Endothelial cell of umbilical vein (primary cell): ENCODE measurements around the gene HEATR5B. TPM values are rescaled to one million over a fixed set of nuclear protein-coding genes. Genes with fewer than 3 reads are reported as not detected.

ENCODE experiments used
- Bru-seq: library from RNA; stranded (reverse); fragments of 400-500 nt; gene quantifications from one replicate; lab custom pipeline; 2021; lab: Mats Ljungman, UMichigan
- BruChase-seq, 2 experiments: library from RNA; stranded (reverse); fragments of 400-500 nt; gene quantifications; one replicate each; lab custom pipeline; 2021; lab: Mats Ljungman, UMichigan
- BruUV-seq: library from RNA; stranded (reverse); fragments of 400-500 nt; replicated peaks from 2 replicates; lab custom pipeline; 2021; lab: Mats Ljungman, UMichigan
- CTCF ChIA-PET: fragments of 300-600, 350-600 bp; sonication (Branson Sonifier 250); formaldehyde crosslinking; loops from one replicate; lab custom pipeline; 2021; ENCODE audit warnings: antibody characterized with exemption, inconsistent platforms; lab: Charles Lee
- POLR2A ChIA-PET: fragments of 300-600, 350-600 bp; sonication (Branson Sonifier 250); formaldehyde crosslinking; loops from one replicate; lab custom pipeline; 2021; ENCODE audit warnings: antibody characterized with exemption, inconsistent platforms; lab: Charles Lee
- DNase-seq: peaks from one replicate; pipeline ENCODE4 v3.0.0-alpha.2; 2011; ENCODE audit warnings: low read depth, low spot score
- FAIRE-seq: peaks from 2 replicates; lab custom pipeline; 2011; peaks lifted over from hg19 to GRCh38; lab: Jason Lieb, UNC
- H2AFZ ChIP-seq: 2 replicates; pipeline ENCODE4 v1.6.0; 2012; ENCODE audit warnings: low read depth, low read length, control low read depth, inconsistent platforms
- H3K27ac ChIP-seq: 2 replicates; pipeline ENCODE4 v1.5.1; 2011; ENCODE audit warnings: low read depth, mild to moderate bottlenecking, control low read depth, low read length, moderate library complexity; ENCODE audit not compliant: insufficient read depth
- H3K27me3 ChIP-seq, 2 experiments: 2 replicates each; pipeline versions ENCODE4 v1.6.0 to v1.6.1; 2011; ENCODE audit warnings: low read length in 2 of 2, mixed read lengths in 1 of 2; ENCODE audit not compliant: control insufficient read depth in 2 of 2, insufficient read depth in 2 of 2
- H3K36me3 ChIP-seq, 2 experiments: 2 replicates in 1 of 2; 3 replicates in 1 of 2; pipeline ENCODE4 v1.5.1; 2011; ENCODE audit warnings: low read length in 2 of 2, mild to moderate bottlenecking in 1 of 2, moderate library complexity in 1 of 2; ENCODE audit not compliant: control insufficient read depth in 2 of 2, insufficient read depth in 2 of 2; ENCODE audit errors: extremely low read depth in 1 of 2
- H3K4me1 ChIP-seq: 3 replicates; pipeline ENCODE4 v1.5.1; 2011; ENCODE audit warnings: mild to moderate bottlenecking, low read length; ENCODE audit not compliant: control insufficient read depth, insufficient read depth; ENCODE audit errors: extremely low read depth
- H3K4me2 ChIP-seq: 2 replicates; pipeline ENCODE4 v1.6.1; 2011; ENCODE audit warnings: low read length, control low read depth, mixed read lengths; ENCODE audit not compliant: insufficient read depth
- H3K4me3 ChIP-seq, 3 experiments: fragments of 200-600 bp in 1 of 3; sonication (generic), shearing (Covaris generic) in 1 of 3; replicated peaks in 1 of 3; 2 replicates each; pipeline ENCODE4 v1.5.1; 2011 to 2016; ENCODE audit warnings: control low read depth in 3 of 3, low read length in 3 of 3, mild to moderate bottlenecking in 2 of 3, inconsistent platforms in 1 of 3, low read depth in 1 of 3, moderate library complexity in 1 of 3; ENCODE audit not compliant: insufficient read depth in 1 of 3
- H3K79me2 ChIP-seq: 2 replicates; pipeline ENCODE4 v1.6.0; 2012; ENCODE audit warnings: low read length, inconsistent platforms; ENCODE audit not compliant: control insufficient read depth, insufficient read depth
- H3K9ac ChIP-seq: replicated peaks from 2 replicates; pipeline ENCODE3; 2011; ENCODE audit warnings: low read length, control low read depth; ENCODE audit not compliant: insufficient read depth; ENCODE audit errors: extremely low read depth
- H3K9me1 ChIP-seq: replicated peaks from 3 replicates; pipeline ENCODE4 v1.6.0; 2011; ENCODE audit warnings: mild to moderate bottlenecking, low read length; ENCODE audit not compliant: control insufficient read depth, insufficient read depth; ENCODE audit errors: extremely low read depth
- H3K9me3 ChIP-seq: replicated peaks from 2 replicates; pipeline ENCODE4 v1.5.1; 2012; ENCODE audit warnings: low read length, inconsistent platforms; ENCODE audit not compliant: control insufficient read depth, insufficient read depth
- H4K20me1 ChIP-seq: replicated peaks from 2 replicates; pipeline ENCODE3; 2011; ENCODE audit warnings: mild to moderate bottlenecking, low read length; ENCODE audit not compliant: control insufficient read depth, insufficient read depth; ENCODE audit errors: extremely low read depth
- POLR2A ChIP-seq: IDR thresholded peaks from 2 replicates; pipeline ENCODE4 v1.6.1; 2012; ENCODE audit warnings: low read depth, mild to moderate bottlenecking, control low read depth, low read length
- POLR2AphosphoS5 ChIP-seq: IDR thresholded peaks from 2 replicates; pipeline ENCODE4 v1.6.1; 2012; ENCODE audit warnings: low read depth, mild to moderate bottlenecking, control low read depth, low read length, moderate library complexity; ENCODE audit not compliant: insufficient read depth
- dilution Hi-C: fragments of 300-500 bp; cut with MboI; formaldehyde crosslinking; loops from one replicate; pipeline ENCODE4 v1.15.0; 2019; ENCODE audit warnings: low sequenced_read_pairs; ENCODE audit not compliant: extremely low pct_ligation_motif_present
- intact Hi-C: fragments of 100-400 bp; cut with micrococcal nuclease; formaldehyde crosslinking; loops from one replicate; pipeline ENCODE4 v1.10.0; 2022
- long read RNA-seq: library from polyadenylated mRNA; stranded (forward); transcript quantifications from one replicate; pipeline ENCODE4 v2.0.0, GENCODE V29; 2021
- polyA minus RNA-seq, 3 experiments: library from RNA; depleted of rRNA, polyadenylated mRNA; stranded (reverse); fragments of >200 nt; gene quantifications; 1 replicate in 1 of 3; 2 replicates in 2 of 3; pipeline ENCODE4 v1.2.3, GENCODE V29; 2011
- polyA plus RNA-seq, 4 experiments: library from polyadenylated mRNA; depleted of rRNA in 3 of 4; stranded (reverse) in 3 of 4; unstranded in 1 of 4; fragments of >200 nt; gene quantifications; 2 replicates each; pipeline versions ENCODE4 v1.2.1 to v1.2.3, GENCODE V29; 2011 to 2012; ENCODE audit warnings: missing spikeins in 1 of 4
- total RNA-seq: library from RNA; stranded (reverse); gene quantifications from 2 replicates; pipeline ENCODE4 v1.2.3, GENCODE V29; 2021
- TF ChIP-seq, protein P1 (sequence below): IDR thresholded peaks from 2 replicates; pipeline ENCODE4 v1.6.1; 2011; ENCODE audit not compliant: insufficient read depth, insufficient read length

The HEATR5B gene
- 19.4 and 22.5 TPM in 2 replicates for total RNA-seq
- 14.0 and 16.1 TPM in 2 replicates for polyA plus RNA-seq
- polyA plus RNA-seq (2011; cell fraction: cytosol; rRNA removed): 8.6 and 10.7 TPM in 2 replicates
- polyA plus RNA-seq (2011; cell fraction: nucleus; rRNA removed): 63.8 and 79.5 TPM in 2 replicates
- polyA plus RNA-seq (2012): 13.5 and 16.1 TPM in 2 replicates
- polyA minus RNA-seq: 46.9 TPM in 2 replicates
- polyA minus RNA-seq (2011; cell fraction: cytosol; rRNA and poly(A)+ RNA removed): 9.4 TPM
- polyA minus RNA-seq (2011; cell fraction: nucleus; rRNA and poly(A)+ RNA removed): 48.2 and 77.6 TPM in 2 replicates
- Bru-seq, nascent RNA: percentile 76 among the genes with signal in this experiment
- percentile 72 among the genes with signal in this experiment for BruChase-seq, experiment 1, labeled RNA remaining after a 6-hour chase
- BruChase-seq, experiment 2, labeled RNA remaining after a 2-hour chase: percentile 79 among the genes with signal in this experiment
- long read RNA-seq, full-length matches to known transcripts: 1 of 18 reads
- long read RNA-seq, partial matches to known transcripts: 11 of 18 reads
- long read RNA-seq, other reads (novel, unspliced or antisense): 6 of 18 reads

DNA sequence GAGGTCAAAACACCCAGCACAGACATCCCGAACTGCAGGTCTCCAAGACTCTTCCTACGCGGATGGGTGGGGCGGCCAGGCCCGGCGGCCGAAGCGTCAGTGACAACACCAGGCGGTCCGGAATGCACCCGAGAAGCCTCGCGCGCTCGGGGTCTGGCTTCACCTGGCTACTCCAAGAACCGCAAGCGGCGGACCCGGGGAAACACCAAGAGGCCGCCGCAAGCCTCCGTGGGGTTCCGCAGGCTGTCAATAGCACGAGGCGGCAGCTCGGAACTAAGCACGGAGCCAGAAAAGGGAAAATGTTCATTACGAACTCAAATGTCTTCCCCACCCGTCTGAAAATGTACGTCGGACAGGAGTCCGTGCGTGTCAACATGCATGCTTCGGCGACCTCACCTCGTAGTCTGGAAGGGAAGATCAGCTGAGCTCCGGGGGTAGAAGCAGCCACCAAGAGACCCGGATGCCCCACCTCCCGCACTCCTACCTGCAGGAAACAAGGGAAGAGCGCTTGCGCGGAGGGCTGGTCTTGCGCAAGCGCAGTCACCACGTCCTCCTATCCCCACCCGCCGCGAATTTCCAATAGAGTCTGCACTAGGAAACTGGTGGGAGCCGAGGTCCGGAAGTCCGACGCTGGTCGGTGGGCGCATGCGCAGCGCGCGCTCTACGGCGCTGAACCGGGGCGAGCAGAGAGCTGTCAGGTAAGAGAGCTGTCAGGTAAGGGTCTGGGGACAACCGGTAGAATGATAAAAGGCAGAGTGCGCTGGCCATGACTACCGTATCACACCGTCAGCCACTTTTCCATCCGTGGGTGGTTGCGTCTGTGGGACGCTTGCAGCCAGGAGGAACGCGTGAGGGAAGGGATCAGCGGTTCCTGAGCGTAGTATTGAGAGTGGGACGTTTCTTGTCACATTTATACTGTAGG lies at the start of gene HEATR5B, which contains the start of gene GPATCH11:
HEATR5B (minus strand) TSS at position 500 of the 922 bp plus-strand sequence. CDS start 958 bp downstream, outside the sequence.
GPATCH11 (plus strand) TSS at position 646 of the 922 bp plus-strand sequence. CDS start 3,864 bp downstream, outside the sequence.
- ChIA-PET POLR2A (no interaction called here), CTCF (no interaction called here)
- H4K20me1 ChIP-seq: no peaks in the 10 kb centered on the region
- no peaks in the 10 kb centered on the region for H3K27me3 ChIP-seq
- H3K9ac ChIP-seq: peak within 1 kb of the TSS; percentile 76
- H3K9me1 ChIP-seq: no peaks in the 10 kb centered on the region
- H3K4me1 ChIP-seq: peaks cover 32% of the 10 kb centered on the region
- intact Hi-C loops: loop anchor here (5.0 kb wide), 1 partner anchor 117 kb away; the partner anchor contains the start of gene STRN
- peak within 1 kb of the TSS; percentile 98 for H2AFZ ChIP-seq
- peaks cover 11% of the 10 kb centered on the region for H3K79me2 ChIP-seq
- peak within 1 kb of the TSS; percentile 98 for H3K4me2 ChIP-seq
- peaks cover 0 to 3% of the 10 kb centered on the region in 2 experiments for H3K36me3 ChIP-seq
- FAIRE-seq: peak; percentile 93
- dilution Hi-C loops: no loop called here
- H3K4me3 ChIP-seq: peak within 1 kb of the TSS; percentile 54 to 99 (median 82)
- H3K9me3 ChIP-seq: no peaks in the 10 kb centered on the region
- TF ChIP-seq POLR2A (peak; percentile 73), POLR2AphosphoS5 (peak; percentile 59)
- TF ChIP-seq, protein P1, sequence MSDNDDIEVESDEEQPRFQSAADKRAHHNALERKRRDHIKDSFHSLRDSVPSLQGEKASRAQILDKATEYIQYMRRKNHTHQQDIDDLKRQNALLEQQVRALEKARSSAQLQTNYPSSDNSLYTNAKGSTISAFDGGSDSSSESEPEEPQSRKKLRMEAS: no peak
- peak; percentile 99 for DNase-seq
- TSS peak; percentile 54 for BruUV-seq
- peak within 1 kb of the TSS; percentile 42 for H3K27ac ChIP-seq
